ENCODE data around the gene RTL3.
"Not testable (repeated sequence)": the region's sequence is repeated elsewhere in the genome, so short reads cannot be mapped to it uniquely, and the experiment has no call there.

DNA sequence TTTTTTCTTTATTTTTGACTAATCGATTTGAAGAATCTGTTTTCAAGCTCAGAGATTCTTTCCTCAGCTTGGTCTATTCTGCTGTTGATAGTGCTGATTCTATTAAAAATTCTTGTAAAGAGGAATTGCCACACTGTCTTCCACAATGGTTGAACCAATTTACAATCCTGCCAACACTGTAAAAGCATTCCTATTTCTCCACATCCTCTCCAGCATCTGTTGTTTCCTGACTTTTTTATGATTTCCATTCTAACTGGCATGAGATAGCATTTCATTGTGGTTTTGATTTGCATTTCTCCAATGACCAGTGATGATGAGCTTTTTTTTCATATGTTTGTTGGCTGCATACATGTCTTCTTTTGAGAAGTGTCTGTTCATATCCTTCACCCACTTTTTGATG lies 23.0 kb downstream of the RTL3 start:
- TF ChIP-seq, protein P1, sequence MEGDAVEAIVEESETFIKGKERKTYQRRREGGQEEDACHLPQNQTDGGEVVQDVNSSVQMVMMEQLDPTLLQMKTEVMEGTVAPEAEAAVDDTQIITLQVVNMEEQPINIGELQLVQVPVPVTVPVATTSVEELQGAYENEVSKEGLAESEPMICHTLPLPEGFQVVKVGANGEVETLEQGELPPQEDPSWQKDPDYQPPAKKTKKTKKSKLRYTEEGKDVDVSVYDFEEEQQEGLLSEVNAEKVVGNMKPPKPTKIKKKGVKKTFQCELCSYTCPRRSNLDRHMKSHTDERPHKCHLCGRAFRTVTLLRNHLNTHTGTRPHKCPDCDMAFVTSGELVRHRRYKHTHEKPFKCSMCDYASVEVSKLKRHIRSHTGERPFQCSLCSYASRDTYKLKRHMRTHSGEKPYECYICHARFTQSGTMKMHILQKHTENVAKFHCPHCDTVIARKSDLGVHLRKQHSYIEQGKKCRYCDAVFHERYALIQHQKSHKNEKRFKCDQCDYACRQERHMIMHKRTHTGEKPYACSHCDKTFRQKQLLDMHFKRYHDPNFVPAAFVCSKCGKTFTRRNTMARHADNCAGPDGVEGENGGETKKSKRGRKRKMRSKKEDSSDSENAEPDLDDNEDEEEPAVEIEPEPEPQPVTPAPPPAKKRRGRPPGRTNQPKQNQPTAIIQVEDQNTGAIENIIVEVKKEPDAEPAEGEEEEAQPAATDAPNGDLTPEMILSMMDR (IDR thresholded peaks at IDR 0.05), result not testable (repeated sequence)
- TF ChIP-seq POLR2A (IDR thresholded peaks at IDR 0.05), result not testable (repeated sequence)

Measured in thyroid gland (tissue), 4 donors.